ENCODE results near the gene PIGZ.
A peak's percentile ranks its signal among the peaks of the same experiment; 100 is the strongest.

The PIGZ gene

GRCh38 chr3:196979545-196979944, 10.9 kb upstream of the PIGZ start:
- Histone ChIP-seq H3K27me3 (ENCODE audit: control insufficient read depth in 1 of 2, insufficient read depth in 2 of 2, low read length in 2 of 2) (no peaks in the 10 kb centered on the region), H3K4me1 (ENCODE audit: control insufficient read depth in 1 of 2, insufficient read depth in 2 of 2, low read length in 2 of 2) (no peaks in the 10 kb centered on the region), H3K27ac (ENCODE audit: low read depth, low read length) (no peak overlapping the region), H3K9ac (ENCODE audit: low read depth in 1 of 2, low read length in 2 of 2) (no peak overlapping the region), H3K36me3 (ENCODE audit: control insufficient read depth in 1 of 2, insufficient read depth in 2 of 2, low read length in 2 of 2) (no peaks in the 10 kb centered on the region), H3K9me3 (ENCODE audit: control insufficient read depth in 1 of 2, low read length in 2 of 2) (peaks cover 5% of the 10 kb centered on the region in 2 donors), H3K4me3 (ENCODE audit: low read depth in 1 of 2, low read length in 2 of 2) (no peak overlapping the region)

GRCh38 chr3:196976941-196977340, 8.3 kb upstream of the PIGZ start:
- H3K36me3 ChIP-seq (ENCODE audit: control insufficient read depth in 1 of 2, insufficient read depth in 2 of 2, low read length in 2 of 2): no peaks in the 10 kb centered on the region
- no peaks in the 10 kb centered on the region for H3K27me3 ChIP-seq (ENCODE audit: control insufficient read depth in 1 of 2, insufficient read depth in 2 of 2, low read length in 2 of 2)
- no peak overlapping the region for H3K9ac ChIP-seq (ENCODE audit: low read depth in 1 of 2, low read length in 2 of 2)
- H3K4me1 ChIP-seq (ENCODE audit: control insufficient read depth in 1 of 2, insufficient read depth in 2 of 2, low read length in 2 of 2): no peaks in the 10 kb centered on the region
- H3K4me3 ChIP-seq (ENCODE audit: low read depth in 1 of 2, low read length in 2 of 2): no peak overlapping the region
- no peak overlapping the region for H3K27ac ChIP-seq (ENCODE audit: low read depth, low read length)
- no peaks in the 10 kb centered on the region for H3K9me3 ChIP-seq (ENCODE audit: control insufficient read depth in 1 of 2, low read length in 2 of 2)

DNA sequence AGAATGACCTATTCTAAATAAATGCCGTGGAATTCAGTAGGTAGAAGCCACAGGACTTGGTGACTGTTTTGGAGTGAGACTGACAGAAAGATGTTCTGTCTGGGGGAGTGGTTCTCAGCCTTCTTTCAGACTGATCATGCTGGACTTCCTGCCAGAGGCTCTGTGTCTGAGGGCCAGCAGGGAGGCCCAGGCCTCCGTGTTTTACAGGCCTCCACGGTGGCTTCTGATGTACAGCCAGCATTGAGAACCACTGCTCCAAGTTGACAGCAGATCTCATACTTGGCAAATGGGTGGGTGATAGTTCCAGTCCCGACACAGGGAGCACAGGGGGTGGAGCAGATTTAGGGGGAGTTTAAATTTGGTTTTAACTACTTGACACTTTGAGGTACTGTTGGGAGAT, 6.7 kb upstream of the PIGZ start:
- H3K27ac ChIP-seq (ENCODE audit: low read depth, low read length): no peak overlapping the region
- H3K4me3 ChIP-seq (ENCODE audit: low read depth in 1 of 2, low read length in 2 of 2): no peak overlapping the region
- no peaks in the 10 kb centered on the region for H3K36me3 ChIP-seq (ENCODE audit: control insufficient read depth in 1 of 2, insufficient read depth in 2 of 2, low read length in 2 of 2)
- peaks cover 0 to 7% of the 10 kb centered on the region in 2 donors for H3K27me3 ChIP-seq (ENCODE audit: control insufficient read depth in 1 of 2, insufficient read depth in 2 of 2, low read length in 2 of 2)
- no peaks in the 10 kb centered on the region for H3K9me3 ChIP-seq (ENCODE audit: control insufficient read depth in 1 of 2, low read length in 2 of 2)
- H3K9ac ChIP-seq (ENCODE audit: low read depth in 1 of 2, low read length in 2 of 2): no peak overlapping the region
- no peaks in the 10 kb centered on the region for H3K4me1 ChIP-seq (ENCODE audit: control insufficient read depth in 1 of 2, insufficient read depth in 2 of 2, low read length in 2 of 2)

DNA sequence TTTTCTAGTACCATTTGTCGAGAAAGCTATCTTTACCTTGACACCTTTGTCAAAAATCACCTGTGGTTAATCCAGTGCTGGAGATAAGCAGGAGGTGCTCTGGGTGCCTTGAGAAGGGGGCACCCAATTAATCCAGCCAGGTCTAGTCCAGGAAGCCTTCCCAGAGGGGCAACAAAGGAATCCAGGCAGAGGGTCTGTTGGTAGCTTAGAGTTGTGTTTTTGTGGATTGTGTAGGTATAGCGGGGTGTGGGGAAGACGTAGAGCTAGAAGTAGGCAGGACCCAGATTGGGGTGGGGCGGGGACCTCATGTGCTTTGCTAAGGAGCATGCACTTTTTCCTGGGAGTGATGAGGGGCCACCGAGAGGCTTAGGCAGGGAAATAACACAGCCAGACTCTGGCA, 6.0 kb upstream of the PIGZ start:
- Histone ChIP-seq H3K27ac (ENCODE audit: low read depth, low read length) (no peak overlapping the region), H3K9ac (ENCODE audit: low read depth in 1 of 2, low read length in 2 of 2) (no peak overlapping the region)

DNA sequence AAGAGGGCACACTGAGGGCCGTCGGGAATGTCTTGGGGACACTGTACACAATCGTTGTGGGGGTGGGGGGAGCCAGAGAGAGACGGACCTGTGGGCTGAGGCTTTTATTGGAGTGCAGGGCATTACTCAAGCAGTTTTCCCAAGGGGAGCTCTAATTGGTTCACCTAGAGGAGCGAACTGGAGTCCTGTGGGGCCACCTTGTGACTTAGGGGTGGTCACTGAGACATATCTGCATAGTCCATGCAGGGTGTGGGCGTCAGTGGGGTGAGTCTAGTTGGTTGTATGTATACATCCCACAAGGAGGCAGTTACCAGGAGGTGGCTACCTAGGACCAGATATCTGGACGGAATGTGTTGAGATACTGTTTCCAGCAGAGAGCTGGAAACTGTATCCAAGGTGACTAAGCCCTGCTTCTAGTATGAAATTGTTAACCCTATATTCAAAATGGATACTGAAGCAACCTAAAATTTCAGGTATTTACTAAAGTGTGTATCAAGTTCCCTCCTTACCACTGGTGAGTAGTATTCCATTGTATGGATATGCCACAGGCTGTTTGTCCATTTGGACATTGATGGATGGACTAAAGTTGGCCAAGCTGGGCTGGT, 2.6 kb upstream of the PIGZ start:
- peaks cover 0 to 7% of the 10 kb centered on the region in 2 donors for H3K27me3 ChIP-seq (ENCODE audit: control insufficient read depth in 1 of 2, insufficient read depth in 2 of 2, low read length in 2 of 2)
- H3K9ac ChIP-seq (ENCODE audit: low read depth in 1 of 2, low read length in 2 of 2): no peak overlapping the region
- H3K4me1 ChIP-seq (ENCODE audit: control insufficient read depth in 1 of 2, insufficient read depth in 2 of 2, low read length in 2 of 2): peaks cover 6 to 8% of the 10 kb centered on the region in 2 donors
- no peaks in the 10 kb centered on the region for H3K36me3 ChIP-seq (ENCODE audit: control insufficient read depth in 1 of 2, insufficient read depth in 2 of 2, low read length in 2 of 2)
- H3K4me3 ChIP-seq (ENCODE audit: low read depth in 1 of 2, low read length in 2 of 2): no peak overlapping the region
- H3K9me3 ChIP-seq (ENCODE audit: control insufficient read depth in 1 of 2, low read length in 2 of 2): no peaks in the 10 kb centered on the region
- no peak overlapping the region for H3K27ac ChIP-seq (ENCODE audit: low read depth, low read length)

More for the DNA sequence above, 6.0 kb upstream of the PIGZ start:
- H3K9me3 ChIP-seq (ENCODE audit: control insufficient read depth in 1 of 2, low read length in 2 of 2): no peaks in the 10 kb centered on the region
- H3K27me3 ChIP-seq (ENCODE audit: control insufficient read depth in 1 of 2, insufficient read depth in 2 of 2, low read length in 2 of 2): peaks cover 0 to 7% of the 10 kb centered on the region in 2 donors
- no peak overlapping the region for H3K4me3 ChIP-seq (ENCODE audit: low read depth in 1 of 2, low read length in 2 of 2)
- H3K4me1 ChIP-seq (ENCODE audit: control insufficient read depth in 1 of 2, insufficient read depth in 2 of 2, low read length in 2 of 2): no peaks in the 10 kb centered on the region
- H3K36me3 ChIP-seq (ENCODE audit: control insufficient read depth in 1 of 2, insufficient read depth in 2 of 2, low read length in 2 of 2): no peaks in the 10 kb centered on the region

DNA sequence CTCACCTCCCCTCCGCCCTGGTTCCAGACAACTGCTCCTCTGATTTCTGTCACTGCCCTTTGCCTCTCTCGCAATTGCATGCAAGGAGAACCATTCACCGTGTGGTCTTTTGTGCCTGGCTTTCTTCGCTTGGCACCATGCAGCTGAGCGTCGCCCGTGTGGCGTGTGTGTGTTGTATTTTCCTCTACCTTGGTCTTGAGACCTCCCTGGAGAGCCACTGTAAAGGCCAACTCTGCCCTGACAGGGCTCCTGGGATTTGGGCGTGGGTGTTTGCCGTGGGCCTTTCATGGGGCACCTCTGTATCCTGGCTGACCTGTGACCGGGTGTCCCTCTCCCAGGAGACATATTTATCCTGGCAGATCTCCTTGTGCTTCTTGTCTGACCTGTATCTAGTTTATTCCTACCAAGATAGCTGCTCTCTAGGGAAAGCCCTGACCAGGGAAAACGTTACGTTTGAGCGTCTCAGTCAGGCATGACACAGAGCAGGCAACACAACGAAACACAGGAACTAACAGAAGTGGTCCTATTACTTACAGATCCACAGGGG, 2.0 kb upstream of the PIGZ start:
- H3K36me3 ChIP-seq (ENCODE audit: control insufficient read depth in 1 of 2, insufficient read depth in 2 of 2, low read length in 2 of 2): peaks cover 0 to 3% of the 10 kb centered on the region in 2 donors
- H3K9ac ChIP-seq (ENCODE audit: low read depth in 1 of 2, low read length in 2 of 2): no peak overlapping the region
- H3K27ac ChIP-seq (ENCODE audit: low read depth, low read length): no peak overlapping the region
- no peak overlapping the region for H3K4me3 ChIP-seq (ENCODE audit: low read depth in 1 of 2, low read length in 2 of 2)
- H3K27me3 ChIP-seq (ENCODE audit: control insufficient read depth in 1 of 2, insufficient read depth in 2 of 2, low read length in 2 of 2): peaks cover 0 to 7% of the 10 kb centered on the region in 2 donors
- H3K9me3 ChIP-seq (ENCODE audit: control insufficient read depth in 1 of 2, low read length in 2 of 2): no peaks in the 10 kb centered on the region
- H3K4me1 ChIP-seq (ENCODE audit: control insufficient read depth in 1 of 2, insufficient read depth in 2 of 2, low read length in 2 of 2): peaks cover 6 to 8% of the 10 kb centered on the region in 2 donors

DNA sequence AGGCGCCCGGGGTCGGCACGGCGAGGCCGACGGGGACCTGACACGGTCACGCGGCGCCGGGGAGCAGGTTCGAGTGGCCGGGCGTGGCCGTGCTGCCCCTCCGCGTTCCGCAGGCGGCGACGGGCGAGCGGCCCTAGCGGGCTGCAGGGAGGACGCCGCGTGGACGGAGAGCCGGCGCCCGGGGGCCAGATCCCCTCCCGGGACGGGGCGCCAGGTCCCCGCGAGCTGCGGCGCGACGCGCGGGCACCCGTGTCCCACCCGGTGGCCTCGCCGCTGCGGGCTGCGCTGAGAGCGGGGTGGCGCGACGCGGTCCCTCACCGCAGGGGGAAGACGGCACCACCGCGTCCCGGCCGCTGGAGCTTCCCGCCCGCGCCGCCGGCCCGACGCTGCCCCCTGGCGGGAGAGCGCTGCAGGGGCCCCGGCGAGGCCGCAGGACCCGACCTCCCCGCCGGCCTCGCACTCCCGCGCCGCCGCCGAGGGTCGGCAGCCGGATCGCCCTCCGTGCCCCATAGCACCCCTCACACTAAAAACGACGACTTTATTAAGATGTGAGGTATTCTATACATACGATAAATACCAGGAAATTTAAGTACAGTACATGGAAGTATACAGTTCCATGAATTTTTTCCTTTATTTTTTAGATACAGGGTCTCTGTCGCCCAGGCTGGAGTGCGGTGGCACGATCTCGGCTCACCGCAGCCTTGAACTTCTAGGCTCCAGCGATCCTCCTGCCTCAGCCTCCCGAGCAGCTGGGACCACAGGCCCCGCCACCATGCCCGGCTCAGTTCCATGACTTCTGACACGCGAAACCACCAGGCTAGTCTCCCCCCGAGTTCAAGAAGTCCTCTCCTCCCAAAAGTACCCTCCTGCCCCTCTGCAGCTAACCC, 1.3 kb upstream of the PIGZ start:
- Histone ChIP-seq H3K9ac (ENCODE audit: low read depth in 1 of 2, low read length in 2 of 2) (no peak overlapping the region), H3K36me3 (ENCODE audit: control insufficient read depth in 1 of 2, insufficient read depth in 2 of 2, low read length in 2 of 2) (peaks cover 0 to 5% of the 10 kb centered on the region in 2 donors), H3K27ac (ENCODE audit: low read depth, low read length) (no peak overlapping the region), H3K27me3 (ENCODE audit: control insufficient read depth in 1 of 2, insufficient read depth in 2 of 2, low read length in 2 of 2) (peaks cover 0 to 7% of the 10 kb centered on the region in 2 donors), H3K4me3 (ENCODE audit: low read depth in 1 of 2, low read length in 2 of 2) (peak overlapping the region; percentile 65 to 68), H3K9me3 (ENCODE audit: control insufficient read depth in 1 of 2, low read length in 2 of 2) (no peaks in the 10 kb centered on the region), H3K4me1 (ENCODE audit: control insufficient read depth in 1 of 2, insufficient read depth in 2 of 2, low read length in 2 of 2) (peaks cover 6 to 8% of the 10 kb centered on the region in 2 donors)

DNA sequence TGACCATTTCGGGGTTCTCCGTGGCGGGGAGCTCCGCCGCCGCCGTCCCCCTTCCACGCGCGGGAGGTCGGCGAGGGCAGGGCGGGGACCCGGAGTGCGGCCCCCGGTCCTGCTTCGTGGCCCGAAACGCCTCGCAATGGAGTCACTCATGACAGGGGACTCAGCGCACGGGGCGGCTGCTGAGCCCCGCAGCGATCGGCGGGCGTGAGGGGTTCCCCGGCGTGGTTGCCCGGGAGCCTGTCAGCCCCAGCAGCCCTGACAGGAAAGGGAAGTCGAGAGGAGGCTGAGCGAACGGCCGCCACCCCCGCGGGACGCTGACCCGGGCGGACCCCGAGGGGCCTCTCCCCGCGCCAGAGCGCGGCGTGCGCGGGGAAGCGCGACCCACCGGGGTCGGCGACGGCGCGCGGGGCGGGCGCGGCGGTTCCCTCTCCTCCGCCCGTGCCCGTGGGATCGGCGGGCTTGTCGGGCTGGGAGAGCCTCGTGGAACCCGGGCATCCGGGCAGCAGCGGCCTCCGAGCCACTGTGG, 564 bp upstream of the PIGZ start:
- Histone ChIP-seq H3K9me3 (ENCODE audit: control insufficient read depth in 1 of 2, low read length in 2 of 2) (no peaks in the 10 kb centered on the region), H3K27ac (ENCODE audit: low read depth, low read length) (no peak overlapping the region), H3K4me1 (ENCODE audit: control insufficient read depth in 1 of 2, insufficient read depth in 2 of 2, low read length in 2 of 2) (peaks cover 6 to 8% of the 10 kb centered on the region in 2 donors), H3K9ac (ENCODE audit: low read depth in 1 of 2, low read length in 2 of 2) (peak overlapping the region in 1 of 2 donors; percentile 43), H3K4me3 (ENCODE audit: low read depth in 1 of 2, low read length in 2 of 2) (peak overlapping the region; percentile 65 to 68), H3K36me3 (ENCODE audit: control insufficient read depth in 1 of 2, insufficient read depth in 2 of 2, low read length in 2 of 2) (peaks cover 0 to 5% of the 10 kb centered on the region in 2 donors), H3K27me3 (ENCODE audit: control insufficient read depth in 1 of 2, insufficient read depth in 2 of 2, low read length in 2 of 2) (peaks cover 0 to 7% of the 10 kb centered on the region in 2 donors)

DNA sequence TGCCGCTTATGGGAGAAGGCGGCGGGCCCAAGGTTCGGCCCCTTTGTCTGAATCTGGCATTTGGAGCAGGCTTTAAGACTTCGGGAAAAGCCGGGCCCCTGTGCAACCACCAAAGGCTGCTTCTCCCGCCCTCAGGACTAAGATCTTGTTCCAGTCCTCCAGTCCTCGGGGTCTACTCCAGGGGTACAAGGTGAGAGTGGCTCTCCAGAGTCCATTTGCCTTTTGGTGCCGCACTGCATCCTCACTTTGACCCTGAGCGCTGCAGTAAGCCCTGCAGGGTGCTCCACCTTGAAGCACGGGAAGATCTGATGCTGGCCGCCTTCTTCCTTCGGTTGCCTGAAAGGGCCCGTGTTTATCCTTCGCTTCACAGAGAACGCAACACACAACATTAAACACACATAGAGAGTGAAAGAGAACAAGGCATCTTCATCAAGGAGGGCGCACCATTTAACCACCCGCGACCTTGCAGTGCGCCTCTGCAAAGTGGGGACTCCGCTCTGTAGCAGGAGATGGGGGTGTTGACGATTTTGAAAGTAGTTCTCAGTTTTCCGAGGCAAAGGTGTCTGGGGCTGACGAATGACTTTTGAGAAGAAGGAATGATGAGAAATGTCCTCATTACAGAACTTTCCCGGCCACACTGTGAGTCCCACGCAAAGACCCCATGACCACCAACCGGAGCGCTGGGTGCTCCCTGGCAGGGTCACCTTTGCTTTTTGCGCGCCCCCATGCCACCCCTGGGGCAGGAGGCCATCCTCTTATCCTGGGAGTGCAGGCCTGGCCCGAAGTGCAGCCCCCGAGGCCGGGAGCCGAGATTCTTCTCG, 1.0 kb downstream of the PIGZ start:
- H3K27ac ChIP-seq (ENCODE audit: low read depth, low read length): no peak overlapping the region

More for the DNA sequence above, 1.0 kb downstream of the PIGZ start:
- Histone ChIP-seq H3K27me3 (ENCODE audit: control insufficient read depth in 1 of 2, insufficient read depth in 2 of 2, low read length in 2 of 2) (peaks cover 0 to 7% of the 10 kb centered on the region in 2 donors), H3K4me3 (ENCODE audit: low read depth in 1 of 2, low read length in 2 of 2) (peak overlapping the region; percentile 72 to 75), H3K9ac (ENCODE audit: low read depth in 1 of 2, low read length in 2 of 2) (peak overlapping the region; percentile 61 to 72), H3K36me3 (ENCODE audit: control insufficient read depth in 1 of 2, insufficient read depth in 2 of 2, low read length in 2 of 2) (peaks cover 0 to 5% of the 10 kb centered on the region in 2 donors), H3K9me3 (ENCODE audit: control insufficient read depth in 1 of 2, low read length in 2 of 2) (no peaks in the 10 kb centered on the region), H3K4me1 (ENCODE audit: control insufficient read depth in 1 of 2, insufficient read depth in 2 of 2, low read length in 2 of 2) (peaks cover 6 to 8% of the 10 kb centered on the region in 2 donors)

Measured in duodenal mucosa (tissue), 2 donors.